HL-60 (cell line): ENCODE results near the gene NPC2.

Experiments used
- DNase-seq, 2 experiments: peaks; one replicate each; pipeline ENCODE4 v3.0.0-alpha.2; 2010 to 2020; ENCODE audit warnings: low read depth in 1 of 2, low spot score in 1 of 2
- H3K27ac ChIP-seq: fragments of 250-450 bp; sonication (Bioruptor Pico); replicated peaks from 2 replicates; pipeline ENCODE4 v1.5.1; 2020; ENCODE audit warnings: mild to moderate bottlenecking, moderate library complexity
- H3K27me3 ChIP-seq: fragments of 250-450 bp; sonication (Bioruptor Pico); 2 replicates; pipeline ENCODE4 v1.5.1; 2021; ENCODE audit warnings: mild to moderate bottlenecking, moderate library complexity; ENCODE audit not compliant: insufficient read depth, poor library complexity, severe bottlenecking
- H3K4me3 ChIP-seq: replicated peaks from 2 replicates; pipeline ENCODE4 v1.5.1; 2011; ENCODE audit warnings: mild to moderate bottlenecking, control low read depth, low read length; ENCODE audit not compliant: insufficient read depth
- GABPA ChIP-seq: IDR thresholded peaks from 2 replicates; pipeline ENCODE4 v1.6.1; 2012; ENCODE audit warnings: low read depth
- POLR2AphosphoS5 ChIP-seq: IDR thresholded peaks from 2 replicates; pipeline ENCODE4 v1.6.1; 2012; ENCODE audit warnings: low read depth
- SPI1 ChIP-seq: IDR thresholded peaks from 2 replicates; pipeline ENCODE4 v1.6.1; 2012; ENCODE audit warnings: low read depth, mild to moderate bottlenecking, borderline replicate concordance
- TF ChIP-seq, protein P1 (sequence below): IDR thresholded peaks from one replicate; pipeline ENCODE4 v1.5.1; 2011; ENCODE audit warnings: low read length, control low read depth, inconsistent platforms; ENCODE audit not compliant: insufficient read depth
- TF ChIP-seq, protein P2 (sequence below): IDR thresholded peaks from 2 replicates; pipeline ENCODE4 v1.6.1; 2012; ENCODE audit warnings: low read depth; ENCODE audit not compliant: insufficient replicate concordance

Gene NPC2

DNA sequence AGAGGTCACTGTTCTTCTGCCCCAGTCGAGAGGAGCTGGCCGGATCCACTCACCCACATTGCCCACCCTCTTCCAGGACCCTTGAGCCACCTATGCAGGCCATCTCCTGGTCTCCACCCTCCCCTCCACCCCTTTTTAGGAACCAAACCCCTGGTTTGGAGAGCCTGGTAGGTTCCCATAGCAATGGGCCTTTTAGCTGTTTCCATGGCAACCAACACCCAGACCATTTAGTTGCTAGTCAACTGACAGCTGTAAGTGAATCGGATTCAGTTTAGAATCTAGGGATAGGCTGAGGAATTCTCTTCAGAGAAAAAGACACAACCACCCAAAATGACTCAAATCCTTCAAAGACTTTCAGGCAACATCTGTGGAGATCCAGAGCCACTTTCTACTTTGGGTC is 16.5 kb downstream of the NPC2 start:
- Histone ChIP-seq H3K27me3 (no peaks in the 10 kb centered on the region), H3K4me3 (no peak overlapping the region), H3K27ac (no peak overlapping the region)
- no peak for DNase-seq
- TF ChIP-seq, protein P1, sequence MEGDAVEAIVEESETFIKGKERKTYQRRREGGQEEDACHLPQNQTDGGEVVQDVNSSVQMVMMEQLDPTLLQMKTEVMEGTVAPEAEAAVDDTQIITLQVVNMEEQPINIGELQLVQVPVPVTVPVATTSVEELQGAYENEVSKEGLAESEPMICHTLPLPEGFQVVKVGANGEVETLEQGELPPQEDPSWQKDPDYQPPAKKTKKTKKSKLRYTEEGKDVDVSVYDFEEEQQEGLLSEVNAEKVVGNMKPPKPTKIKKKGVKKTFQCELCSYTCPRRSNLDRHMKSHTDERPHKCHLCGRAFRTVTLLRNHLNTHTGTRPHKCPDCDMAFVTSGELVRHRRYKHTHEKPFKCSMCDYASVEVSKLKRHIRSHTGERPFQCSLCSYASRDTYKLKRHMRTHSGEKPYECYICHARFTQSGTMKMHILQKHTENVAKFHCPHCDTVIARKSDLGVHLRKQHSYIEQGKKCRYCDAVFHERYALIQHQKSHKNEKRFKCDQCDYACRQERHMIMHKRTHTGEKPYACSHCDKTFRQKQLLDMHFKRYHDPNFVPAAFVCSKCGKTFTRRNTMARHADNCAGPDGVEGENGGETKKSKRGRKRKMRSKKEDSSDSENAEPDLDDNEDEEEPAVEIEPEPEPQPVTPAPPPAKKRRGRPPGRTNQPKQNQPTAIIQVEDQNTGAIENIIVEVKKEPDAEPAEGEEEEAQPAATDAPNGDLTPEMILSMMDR, result no peak

DNA sequence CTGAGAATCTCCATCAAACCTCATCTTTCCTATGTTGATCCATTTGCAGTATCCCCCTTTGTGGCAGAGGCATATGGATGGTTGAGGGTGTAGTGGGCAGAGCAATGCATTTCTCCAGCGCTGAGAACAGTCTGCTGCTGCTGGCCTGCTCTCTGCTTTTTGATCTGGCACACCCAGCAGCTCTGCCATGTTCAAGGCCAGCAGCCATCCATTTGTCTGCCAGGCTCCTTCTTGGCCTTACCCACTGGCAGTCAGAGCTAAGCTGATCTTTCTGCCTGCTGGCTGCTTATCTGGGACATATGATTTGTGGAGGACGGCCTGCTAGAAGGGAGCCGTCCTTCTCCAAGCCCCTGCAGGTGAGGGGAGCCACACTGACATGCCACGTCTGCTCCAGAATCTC is 17.0 kb downstream of the NPC2 start:
- DNase-seq, result no peak
- no peak overlapping the region for H3K27ac ChIP-seq
- TF ChIP-seq SPI1 (no peak), GABPA (no peak), POLR2AphosphoS5 (no peak)
- TF ChIP-seq, protein P1, result no peak
- TF ChIP-seq, protein P2, sequence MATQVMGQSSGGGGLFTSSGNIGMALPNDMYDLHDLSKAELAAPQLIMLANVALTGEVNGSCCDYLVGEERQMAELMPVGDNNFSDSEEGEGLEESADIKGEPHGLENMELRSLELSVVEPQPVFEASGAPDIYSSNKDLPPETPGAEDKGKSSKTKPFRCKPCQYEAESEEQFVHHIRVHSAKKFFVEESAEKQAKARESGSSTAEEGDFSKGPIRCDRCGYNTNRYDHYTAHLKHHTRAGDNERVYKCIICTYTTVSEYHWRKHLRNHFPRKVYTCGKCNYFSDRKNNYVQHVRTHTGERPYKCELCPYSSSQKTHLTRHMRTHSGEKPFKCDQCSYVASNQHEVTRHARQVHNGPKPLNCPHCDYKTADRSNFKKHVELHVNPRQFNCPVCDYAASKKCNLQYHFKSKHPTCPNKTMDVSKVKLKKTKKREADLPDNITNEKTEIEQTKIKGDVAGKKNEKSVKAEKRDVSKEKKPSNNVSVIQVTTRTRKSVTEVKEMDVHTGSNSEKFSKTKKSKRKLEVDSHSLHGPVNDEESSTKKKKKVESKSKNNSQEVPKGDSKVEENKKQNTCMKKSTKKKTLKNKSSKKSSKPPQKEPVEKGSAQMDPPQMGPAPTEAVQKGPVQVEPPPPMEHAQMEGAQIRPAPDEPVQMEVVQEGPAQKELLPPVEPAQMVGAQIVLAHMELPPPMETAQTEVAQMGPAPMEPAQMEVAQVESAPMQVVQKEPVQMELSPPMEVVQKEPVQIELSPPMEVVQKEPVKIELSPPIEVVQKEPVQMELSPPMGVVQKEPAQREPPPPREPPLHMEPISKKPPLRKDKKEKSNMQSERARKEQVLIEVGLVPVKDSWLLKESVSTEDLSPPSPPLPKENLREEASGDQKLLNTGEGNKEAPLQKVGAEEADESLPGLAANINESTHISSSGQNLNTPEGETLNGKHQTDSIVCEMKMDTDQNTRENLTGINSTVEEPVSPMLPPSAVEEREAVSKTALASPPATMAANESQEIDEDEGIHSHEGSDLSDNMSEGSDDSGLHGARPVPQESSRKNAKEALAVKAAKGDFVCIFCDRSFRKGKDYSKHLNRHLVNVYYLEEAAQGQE, result no peak
- no peak overlapping the region for H3K4me3 ChIP-seq
- H3K27me3 ChIP-seq, result no peaks in the 10 kb centered on the region

DNA sequence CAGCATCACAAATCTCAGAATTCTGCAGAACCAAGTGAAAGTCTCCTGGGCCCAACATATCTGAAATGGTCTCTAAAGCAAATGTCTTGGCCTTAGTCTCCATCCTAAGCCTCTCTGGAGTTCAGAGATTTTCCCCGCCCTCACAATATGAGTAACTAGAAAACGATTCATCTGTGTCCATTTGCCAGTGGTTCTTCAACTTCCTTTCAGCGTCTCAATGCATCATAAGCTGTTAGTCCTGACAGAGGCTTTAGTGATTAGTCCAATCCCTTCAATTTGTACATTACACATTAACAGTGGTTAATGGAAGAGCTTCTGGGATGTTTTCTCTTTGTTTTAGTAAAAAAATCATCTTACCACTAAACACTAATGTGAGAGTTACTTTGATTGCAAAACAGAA is 17.4 kb downstream of the NPC2 start:
- DNase-seq, result no peak
- Histone ChIP-seq H3K4me3 (no peak overlapping the region), H3K27me3 (no peaks in the 10 kb centered on the region), H3K27ac (no peak overlapping the region)
- TF ChIP-seq SPI1 (no peak), POLR2AphosphoS5 (no peak), GABPA (no peak)
- TF ChIP-seq, protein P1, result no peak
- TF ChIP-seq, protein P2, result no peak

DNA sequence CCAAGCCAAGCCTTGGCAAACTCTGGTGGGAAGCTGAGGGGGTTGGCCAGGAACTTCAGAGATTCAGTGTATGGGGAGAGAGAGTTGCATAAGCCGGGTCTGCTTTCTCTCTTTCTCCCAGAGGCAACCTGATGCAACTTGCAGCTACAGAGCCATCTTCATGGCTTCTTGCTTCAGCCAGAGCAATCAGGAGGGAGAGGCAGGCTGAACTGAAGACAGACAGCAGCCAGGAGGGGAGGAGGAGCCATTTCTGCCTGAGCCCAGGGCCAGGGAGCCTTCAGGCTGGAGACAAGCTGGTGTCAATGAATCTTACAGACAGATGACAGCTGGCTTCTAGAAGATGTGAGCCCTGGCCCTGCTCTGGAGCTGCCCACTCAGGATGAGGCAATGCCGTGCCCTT is 18.7 kb downstream of the NPC2 start:
- no peak overlapping the region for H3K27ac ChIP-seq
- H3K4me3 ChIP-seq, result no peak overlapping the region
- DNase-seq, result no peak
- H3K27me3 ChIP-seq, result no peaks in the 10 kb centered on the region
- TF ChIP-seq SPI1 (no peak), GABPA (no peak)
